ENCODE data around the gene SETD5. TPM values are rescaled to one million over a fixed set of nuclear protein-coding genes. Genes with fewer than 3 reads are reported as not detected.

Gene SETD5
- total and polyA plus RNA-seq, 2 of the 4 experiments (the other 2 are of a cell fraction), result 42.7 to 62.9 TPM

DNA sequence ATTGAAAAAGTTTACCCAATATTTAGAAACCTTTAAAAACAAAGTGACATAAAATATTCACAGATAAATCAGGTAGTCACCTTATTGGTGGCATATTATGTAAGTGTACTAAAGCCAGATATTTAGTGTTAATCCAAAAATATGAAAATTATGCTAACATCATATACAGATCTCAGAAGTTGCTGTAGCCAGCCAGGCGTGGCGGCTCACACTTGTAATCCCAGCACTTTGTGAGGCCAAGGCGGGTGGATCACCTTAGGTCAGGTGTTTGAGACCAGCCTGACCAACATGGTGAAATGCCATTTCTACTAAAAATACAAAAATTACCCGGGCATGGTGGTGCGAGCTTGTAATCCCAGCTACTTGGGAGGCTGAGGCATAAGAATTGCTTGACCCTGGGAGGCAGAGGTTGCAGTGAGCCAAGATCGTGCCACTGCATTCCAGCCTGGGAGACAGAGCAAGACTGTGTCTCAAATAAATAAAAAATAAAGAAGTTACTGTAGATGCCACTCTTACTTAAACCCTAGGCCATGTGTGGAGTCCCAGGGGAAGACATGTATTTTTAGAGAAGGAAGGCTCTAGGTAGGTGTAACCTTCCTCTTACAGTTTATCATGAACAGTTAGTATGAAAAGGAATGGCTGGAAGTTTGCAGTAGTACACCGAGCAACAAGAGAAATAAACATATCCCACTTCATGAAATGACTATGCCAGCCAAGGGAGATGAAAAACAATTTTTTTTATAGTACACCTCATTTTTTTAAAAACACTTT lies 9.6 kb downstream of the SETD5 start:
- POLR2A ChIA-PET (ENCODE audit: unreplicated experiment), result no interaction called here
- intact Hi-C loops (cut with micrococcal nuclease), result no loop called here
- peaks cover 10% of the 10 kb centered on the region; the same call in 1 of the 2 replicates for H3K9me1 ChIP-seq (ENCODE audit: insufficient read depth, low read length)
- in situ Hi-C loops (cut with MboI; ENCODE audit: low sequenced_read_pairs), result no loop called here
- ATAC-seq (ENCODE audit: low read depth) (no peak), DNase-seq (no peak)
- no peak overlapping the region for H3K27ac ChIP-seq (ENCODE audit: insufficient read depth, low read length)
- TF ChIP-seq MAFK (IDR thresholded peaks at IDR 0.05; ENCODE audit: low read depth, low read length), result no peak
- TF ChIP-seq, protein P1, sequence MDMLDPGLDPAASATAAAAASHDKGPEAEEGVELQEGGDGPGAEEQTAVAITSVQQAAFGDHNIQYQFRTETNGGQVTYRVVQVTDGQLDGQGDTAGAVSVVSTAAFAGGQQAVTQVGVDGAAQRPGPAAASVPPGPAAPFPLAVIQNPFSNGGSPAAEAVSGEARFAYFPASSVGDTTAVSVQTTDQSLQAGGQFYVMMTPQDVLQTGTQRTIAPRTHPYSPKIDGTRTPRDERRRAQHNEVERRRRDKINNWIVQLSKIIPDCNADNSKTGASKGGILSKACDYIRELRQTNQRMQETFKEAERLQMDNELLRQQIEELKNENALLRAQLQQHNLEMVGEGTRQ (IDR thresholded peaks at IDR 0.05; ENCODE audit: low read depth, low read length), result no peak
- TF ChIP-seq MXI1 (IDR thresholded peaks at IDR 0.05; ENCODE audit: borderline replicate concordance, low read depth, low read length), result no peak
- TF ChIP-seq RCOR1 (IDR thresholded peaks at IDR 0.05; ENCODE audit: insufficient replicate concordance, low read length), result no peak
- TF ChIP-seq RAD21 (IDR thresholded peaks at IDR 0.05; ENCODE audit: low read length), result no peak
- no peak for TF ChIP-seq CEBPB (IDR thresholded peaks at IDR 0.05; ENCODE audit: low read depth, low read length)
- TF ChIP-seq, protein P2, sequence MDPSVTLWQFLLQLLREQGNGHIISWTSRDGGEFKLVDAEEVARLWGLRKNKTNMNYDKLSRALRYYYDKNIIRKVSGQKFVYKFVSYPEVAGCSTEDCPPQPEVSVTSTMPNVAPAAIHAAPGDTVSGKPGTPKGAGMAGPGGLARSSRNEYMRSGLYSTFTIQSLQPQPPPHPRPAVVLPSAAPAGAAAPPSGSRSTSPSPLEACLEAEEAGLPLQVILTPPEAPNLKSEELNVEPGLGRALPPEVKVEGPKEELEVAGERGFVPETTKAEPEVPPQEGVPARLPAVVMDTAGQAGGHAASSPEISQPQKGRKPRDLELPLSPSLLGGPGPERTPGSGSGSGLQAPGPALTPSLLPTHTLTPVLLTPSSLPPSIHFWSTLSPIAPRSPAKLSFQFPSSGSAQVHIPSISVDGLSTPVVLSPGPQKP (IDR thresholded peaks at IDR 0.05; ENCODE audit: borderline replicate concordance, low read depth, low read length), result no peak
- no peak for TF ChIP-seq NFE2L2 (IDR thresholded peaks at IDR 0.05; ENCODE audit: low read depth, low read length)
- TF ChIP-seq SMC3 (IDR thresholded peaks at IDR 0.05; ENCODE audit: low read depth, low read length), result no peak
- TF ChIP-seq MAZ (IDR thresholded peaks at IDR 0.05; ENCODE audit: borderline replicate concordance, low read depth, low read length), result no peak
- TF ChIP-seq, protein P3, sequence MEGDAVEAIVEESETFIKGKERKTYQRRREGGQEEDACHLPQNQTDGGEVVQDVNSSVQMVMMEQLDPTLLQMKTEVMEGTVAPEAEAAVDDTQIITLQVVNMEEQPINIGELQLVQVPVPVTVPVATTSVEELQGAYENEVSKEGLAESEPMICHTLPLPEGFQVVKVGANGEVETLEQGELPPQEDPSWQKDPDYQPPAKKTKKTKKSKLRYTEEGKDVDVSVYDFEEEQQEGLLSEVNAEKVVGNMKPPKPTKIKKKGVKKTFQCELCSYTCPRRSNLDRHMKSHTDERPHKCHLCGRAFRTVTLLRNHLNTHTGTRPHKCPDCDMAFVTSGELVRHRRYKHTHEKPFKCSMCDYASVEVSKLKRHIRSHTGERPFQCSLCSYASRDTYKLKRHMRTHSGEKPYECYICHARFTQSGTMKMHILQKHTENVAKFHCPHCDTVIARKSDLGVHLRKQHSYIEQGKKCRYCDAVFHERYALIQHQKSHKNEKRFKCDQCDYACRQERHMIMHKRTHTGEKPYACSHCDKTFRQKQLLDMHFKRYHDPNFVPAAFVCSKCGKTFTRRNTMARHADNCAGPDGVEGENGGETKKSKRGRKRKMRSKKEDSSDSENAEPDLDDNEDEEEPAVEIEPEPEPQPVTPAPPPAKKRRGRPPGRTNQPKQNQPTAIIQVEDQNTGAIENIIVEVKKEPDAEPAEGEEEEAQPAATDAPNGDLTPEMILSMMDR (conservative IDR thresholded peaks at IDR 0.05; ENCODE audit: low read depth, low read length), result no peak
- no peak for TF ChIP-seq CHD1 (IDR thresholded peaks at IDR 0.05; ENCODE audit: low read depth, low read length)
- no peak for TF ChIP-seq FOS (IDR thresholded peaks at IDR 0.05; ENCODE audit: low read depth, low read length)
- H2BK20ac ChIP-seq (ENCODE audit: low read depth, low read length), result no peak overlapping the region
- no peaks in the 10 kb centered on the region for H3K9me3 ChIP-seq (ENCODE audit: control insufficient read depth, insufficient read depth, low read length)
- peaks cover 100% of the 10 kb centered on the region for H4K20me1 ChIP-seq (ENCODE audit: insufficient read depth, low read length)
- no peak overlapping the region for H3K9ac ChIP-seq (ENCODE audit: low read depth, low read length)
- no peaks in the 10 kb centered on the region for H3K27me3 ChIP-seq (ENCODE audit: control insufficient read depth, insufficient read depth, low read length)
- peaks cover 0 to 28% of the 10 kb centered on the region in 2 experiments; a peak in 2 of 4 replicates for H3K79me1 ChIP-seq (ENCODE audit: low read depth in 1 of 2, low read length in 2 of 2)
- H4K5ac ChIP-seq (ENCODE audit: low read depth, low read length), result no peak overlapping the region
- no peak overlapping the region for H3K23ac ChIP-seq (ENCODE audit: low read depth, low read length)
- WGBS, 2 experiments (ENCODE audit: extremely low coverage in 2 of 2, insufficient read length in 1 of 2), result no CpG with 5 or more reads among the region's 7 CpGs
- no peak overlapping the region for H3K4ac ChIP-seq (ENCODE audit: low read depth, low read length)
- no peak overlapping the region for H2AFZ ChIP-seq (replicated peaks; ENCODE audit: low read length, poor library complexity)
- peaks cover 7% of the 10 kb centered on the region for H3K4me1 ChIP-seq (ENCODE audit: control insufficient read depth, insufficient read depth, low read length)
- H3K36me3 ChIP-seq (ENCODE audit: control insufficient read depth, insufficient read depth, low read length), result no peaks in the 10 kb centered on the region
- H2BK15ac ChIP-seq (ENCODE audit: low read depth, low read length), result no peak overlapping the region
- H2BK5ac ChIP-seq (ENCODE audit: low read depth, low read length, poor library complexity, severe bottlenecking), result no peak overlapping the region
- H2AK5ac ChIP-seq (ENCODE audit: low read depth, low read length), result no peak overlapping the region
- H4K91ac ChIP-seq (ENCODE audit: insufficient read depth, low read depth, low read length), result no peak overlapping the region
- no peak overlapping the region for H3K4me2 ChIP-seq (ENCODE audit: low read depth, low read length)
- H3K4me3 ChIP-seq (ENCODE audit: insufficient read depth, low read depth, low read length), result no peak overlapping the region
- H3K56ac ChIP-seq (ENCODE audit: extremely low read depth, insufficient read depth, low read length), result no peak overlapping the region
- H4K8ac ChIP-seq (ENCODE audit: low read depth in 2 of 2, low read length in 2 of 2), result no peak overlapping the region
- no peak overlapping the region for H2BK120ac ChIP-seq (ENCODE audit: low read depth, low read length)
- no peak overlapping the region for H2AK9ac ChIP-seq (replicated peaks; ENCODE audit: low read depth, low read length, poor library complexity)
- dilution Hi-C loops (cut with HindIII; ENCODE audit: low sequenced_read_pairs, unreplicated experiment), result no loop called here
- H3K14ac ChIP-seq (replicated peaks; ENCODE audit: low read depth, low read length), result no peak overlapping the region
- H3K18ac ChIP-seq (ENCODE audit: low read depth, low read length), result no peak overlapping the region
- CTCF ChIA-PET, result no interaction called here
- no TSS peak for BruUV-seq (replicated peaks)

All from IMR-90 (cell line).